Measurements from ENCODE around the gene NUP214. TPM values are rescaled to one million over a fixed set of nuclear protein-coding genes. Genes with fewer than 3 reads are reported as not detected.

NUP214 gene
- total and polyA plus RNA-seq, 2 of the 8 experiments (the other 6 are each of a cell fraction or from before 2014, with no cell fraction given) = 28.6 to 50.2 TPM

DNA sequence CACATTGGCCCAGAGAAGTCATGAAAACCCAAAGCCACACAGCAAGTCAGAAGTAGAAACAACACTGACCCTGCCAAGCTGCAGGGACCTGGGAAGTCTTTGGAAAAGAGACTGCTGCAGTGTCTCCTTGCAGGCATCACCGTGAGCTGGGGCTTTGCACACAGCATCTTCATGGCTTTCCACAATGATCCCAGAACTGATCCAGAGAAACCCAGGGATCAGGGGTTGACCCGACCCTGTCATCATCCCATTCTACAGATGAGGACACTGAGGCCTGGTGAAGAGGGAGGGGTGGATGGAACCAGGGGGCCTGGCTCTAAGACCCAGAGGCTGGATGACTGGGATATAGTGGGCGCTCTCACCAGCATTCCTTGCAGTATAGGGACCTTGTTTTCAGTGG lies 155.3 kb downstream of the NUP214 start:
- no peak overlapping the region for H2AFZ ChIP-seq (ENCODE audit: low read length)
- no peaks in the 10 kb centered on the region for H3K9me3 ChIP-seq (ENCODE audit: insufficient read depth in 2 of 2, low read depth in 1 of 2, low read length in 1 of 2)
- H2BK15ac ChIP-seq (ENCODE audit: low read length) = no peak overlapping the region
- ChIA-PET CTCF (ENCODE audit: partially characterized antibody) (interaction anchor here (0.7 to 1.2 kb wide), 4 partner anchors 8 to 56 kb away, joined by 3 to 4 read pairs (median 3); no protein-coding TSS in a partner anchor), POLR2A (ENCODE audit: partially characterized antibody) (interaction anchor here (1.0 to 1.2 kb wide), 2 partner anchors 10 to 21 kb away, joined by 3 read pairs; no protein-coding TSS in a partner anchor)
- H4K20me1 ChIP-seq (replicated peaks in 1 of 2; ENCODE audit: control insufficient read depth in 1 of 2, insufficient read depth in 2 of 2, low read length in 2 of 2) = peaks cover 0 to 3% of the 10 kb centered on the region in 2 experiments
- H3K79me1 ChIP-seq (ENCODE audit: low read depth, low read length) = no peaks in the 10 kb centered on the region
- H2BK5ac ChIP-seq (ENCODE audit: low read depth, low read length) = no peak overlapping the region
- no peak overlapping the region for H3K9ac ChIP-seq (replicated peaks in 1 of 4; ENCODE audit: extremely low read depth in 1 of 4, low read depth in 3 of 4, low read length in 3 of 4)
- TF ChIP-seq TAF7 (optimal IDR thresholded peaks at IDR 0.05; ENCODE audit: borderline replicate concordance, low read depth, low read length) (no peak), HDAC2 (IDR thresholded peaks at IDR 0.05; ENCODE audit: borderline replicate concordance in 1 of 2, low read depth in 2 of 2, low read length in 2 of 2) (0 out of 4 replicates have a peak, but pooled peaks of 1 of the 2 experiments have one; percentile 40), KDM1A (IDR thresholded peaks at IDR 0.05; ENCODE audit: borderline replicate concordance, low read length) (peak; percentile 94; the same call in 1 of the 2 replicates)
- H3K18ac ChIP-seq (ENCODE audit: extremely low read depth, low read length) = no peak overlapping the region
- 79% methylated on average over 3 of the region's 3 CpGs; no CpG with 5 or more reads in 1 of the 2 experiments for WGBS, 2 experiments (ENCODE audit: extremely low coverage in 1 of 2, insufficient coverage in 1 of 2, insufficient read length in 1 of 2, insufficient replicate concordance in 2 of 2, low coverage in 1 of 2, low lambda C conversion rate in 2 of 2, missing lambda C conversion rate in 1 of 2)
- H2BK12ac ChIP-seq (ENCODE audit: low read depth, low read length) = no peak overlapping the region
- H3K23ac ChIP-seq (ENCODE audit: insufficient read length) = no peak overlapping the region
- H3K36me3 ChIP-seq (ENCODE audit: control insufficient read depth in 2 of 4, insufficient read depth in 4 of 4, low read length in 3 of 4) = no peaks in the 10 kb centered on the region
- no peak overlapping the region for H3K4me2 ChIP-seq (ENCODE audit: insufficient read depth in 1 of 2, low read depth in 2 of 2, low read length in 2 of 2)
- no peaks in the 10 kb centered on the region for H3K79me2 ChIP-seq (ENCODE audit: control insufficient read depth in 1 of 2, insufficient read depth in 2 of 2, low read length in 2 of 2)
- FAIRE-seq (no peak), DNase-seq (ENCODE audit: low read depth in 1 of 2, low spot score in 2 of 2) (no peak)
- H2BK20ac ChIP-seq (ENCODE audit: low read length) = no peak overlapping the region
- no peak overlapping the region for H3K27ac ChIP-seq (ENCODE audit: low read depth, low read length)
- peaks cover 0 to 21% (median 7%) of the 10 kb centered on the region in 4 experiments; a peak in 5 of 7 replicates for H3K4me1 ChIP-seq (replicated peaks in 1 of 4; ENCODE audit: control insufficient read depth in 3 of 4, insufficient read depth in 4 of 4, low read length in 3 of 4)
- no peak overlapping the region for H2BK120ac ChIP-seq (replicated peaks; ENCODE audit: low read depth, low read length)
- no peak overlapping the region for H3K14ac ChIP-seq (ENCODE audit: insufficient read length)
- no peak overlapping the region for H3K4ac ChIP-seq (replicated peaks; ENCODE audit: insufficient read length, low read depth, low read length)
- peaks cover 8% of the 10 kb centered on the region for H3K23me2 ChIP-seq (ENCODE audit: low read depth, low read length)
- H4K5ac ChIP-seq (ENCODE audit: insufficient read length, low read depth, low read length) = no peak overlapping the region
- H3K4me3 ChIP-seq (ENCODE audit: extremely low read depth in 1 of 4, insufficient read depth in 2 of 4, low read depth in 3 of 4, low read length in 4 of 4) = no peak overlapping the region
- H2AK5ac ChIP-seq (ENCODE audit: low read depth, low read length) = no peak overlapping the region
- no peak overlapping the region for H4K91ac ChIP-seq (replicated peaks; ENCODE audit: insufficient read length, low read length)
- no peak overlapping the region for H3K56ac ChIP-seq (replicated peaks; ENCODE audit: insufficient read length, low read depth, low read length)
- H4K8ac ChIP-seq (ENCODE audit: extremely low read depth, insufficient read depth, low read length) = no peak overlapping the region
- peaks cover 2 to 33% (median 21%) of the 10 kb centered on the region in 4 experiments for H3K27me3 ChIP-seq (replicated peaks in 1 of 4; ENCODE audit: control insufficient read depth in 3 of 4, extremely low read depth in 1 of 4, insufficient read depth in 3 of 4, low read length in 3 of 4)

Data from H1 (cell line).